Measurements from ENCODE around the gene PDCD2L. TPM values are rescaled to one million over a fixed set of nuclear protein-coding genes. Genes with fewer than 3 reads are reported as not detected.
"Not testable (repeated sequence)": the region's sequence is repeated elsewhere in the genome, so short reads cannot be mapped to it uniquely, and the experiment has no call there.

PDCD2L gene
- total and polyA plus RNA-seq, 9 of the 15 experiments (the other 6 are each of a cell fraction or from before 2014, with no cell fraction given), result 12.1 to 68.5 (median 56.3) TPM

GRCh38 chr19:34464785-34465184, 60.6 kb downstream of the PDCD2L start:
- H3K27me3 ChIP-seq (ENCODE audit: control insufficient read depth in 2 of 2, insufficient read depth in 2 of 2, low read length in 2 of 2); H3K9me3 ChIP-seq (replicated peaks; ENCODE audit: control insufficient read depth, insufficient read depth, low read depth, low read length); intact Hi-C loops (cut with micrococcal nuclease); H2AFZ ChIP-seq (ENCODE audit: low read depth, low read length); H3K9me1 ChIP-seq (ENCODE audit: control insufficient read depth, insufficient read depth, low read length); ATAC-seq; H3K27ac ChIP-seq (ENCODE audit: extremely low read depth, low read depth, low read length); H4K20me1 ChIP-seq (replicated peaks; ENCODE audit: control insufficient read depth, insufficient read depth, low read length); H3K9ac ChIP-seq (ENCODE audit: insufficient read depth in 1 of 2, low read depth in 2 of 2, low read length in 2 of 2); H3K4me3 ChIP-seq; BruUV-seq (replicated peaks); in situ Hi-C loops (cut with MboI); H3K4me2 ChIP-seq (ENCODE audit: insufficient read depth, low read length); DNase-seq (ENCODE audit: extremely low read depth in 1 of 4, low spot score in 3 of 4); FAIRE-seq; POLR2A ChIA-PET; CTCF ChIA-PET (ENCODE audit: low intra/inter-chr PET ratio); H3K4me1 ChIP-seq (replicated peaks in 1 of 2; ENCODE audit: control insufficient read depth in 2 of 2, insufficient read depth in 2 of 2, low read length in 2 of 2); TF ChIP-seq CEBPG (CRISPR knock-in tag; IDR thresholded peaks at IDR 0.05): not testable (repeated sequence)
- TF ChIP-seq CEBPG (tag; conservative IDR thresholded peaks at IDR 0.05 in 1 of 2, IDR thresholded peaks at IDR 0.05 in 1 of 2), result peak in 1 of 2 experiments; percentile 28; a peak in 1 of 4 replicates
- peak; percentile 49; the same call in 1 of the 2 replicates for TF ChIP-seq CEBPB (tag; IDR thresholded peaks at IDR 0.05)
- WGBS (ENCODE audit: insufficient coverage, low coverage, missing lambda C conversion rate), result 100% methylated on average over 4 of the region's 4 CpGs
- Histone ChIP-seq H3K36me3 (ENCODE audit: control insufficient read depth, insufficient read depth, low read length) (peaks cover 98% of the 10 kb centered on the region), H3K79me2 (ENCODE audit: control insufficient read depth, insufficient read depth, low read length) (peaks cover 20% of the 10 kb centered on the region)

- FAIRE-seq, result no peak
- TF ChIP-seq POLR2G (IDR thresholded peaks at IDR 0.05; ENCODE audit: low read depth, low read length) (no peak), NCOA6 (IDR thresholded peaks at IDR 0.05) (no peak), ZNF592 (IDR thresholded peaks at IDR 0.05) (no peak), HDGF (IDR thresholded peaks at IDR 0.05) (no peak), GTF2F1 (IDR thresholded peaks at IDR 0.05; ENCODE audit: low read depth, low read length) (no peak)
- TF ChIP-seq, protein P1, sequence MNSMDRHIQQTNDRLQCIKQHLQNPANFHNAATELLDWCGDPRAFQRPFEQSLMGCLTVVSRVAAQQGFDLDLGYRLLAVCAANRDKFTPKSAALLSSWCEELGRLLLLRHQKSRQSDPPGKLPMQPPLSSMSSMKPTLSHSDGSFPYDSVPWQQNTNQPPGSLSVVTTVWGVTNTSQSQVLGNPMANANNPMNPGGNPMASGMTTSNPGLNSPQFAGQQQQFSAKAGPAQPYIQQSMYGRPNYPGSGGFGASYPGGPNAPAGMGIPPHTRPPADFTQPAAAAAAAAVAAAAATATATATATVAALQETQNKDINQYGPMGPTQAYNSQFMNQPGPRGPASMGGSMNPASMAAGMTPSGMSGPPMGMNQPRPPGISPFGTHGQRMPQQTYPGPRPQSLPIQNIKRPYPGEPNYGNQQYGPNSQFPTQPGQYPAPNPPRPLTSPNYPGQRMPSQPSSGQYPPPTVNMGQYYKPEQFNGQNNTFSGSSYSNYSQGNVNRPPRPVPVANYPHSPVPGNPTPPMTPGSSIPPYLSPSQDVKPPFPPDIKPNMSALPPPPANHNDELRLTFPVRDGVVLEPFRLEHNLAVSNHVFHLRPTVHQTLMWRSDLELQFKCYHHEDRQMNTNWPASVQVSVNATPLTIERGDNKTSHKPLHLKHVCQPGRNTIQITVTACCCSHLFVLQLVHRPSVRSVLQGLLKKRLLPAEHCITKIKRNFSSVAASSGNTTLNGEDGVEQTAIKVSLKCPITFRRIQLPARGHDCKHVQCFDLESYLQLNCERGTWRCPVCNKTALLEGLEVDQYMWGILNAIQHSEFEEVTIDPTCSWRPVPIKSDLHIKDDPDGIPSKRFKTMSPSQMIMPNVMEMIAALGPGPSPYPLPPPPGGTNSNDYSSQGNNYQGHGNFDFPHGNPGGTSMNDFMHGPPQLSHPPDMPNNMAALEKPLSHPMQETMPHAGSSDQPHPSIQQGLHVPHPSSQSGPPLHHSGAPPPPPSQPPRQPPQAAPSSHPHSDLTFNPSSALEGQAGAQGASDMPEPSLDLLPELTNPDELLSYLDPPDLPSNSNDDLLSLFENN (IDR thresholded peaks at IDR 0.05; ENCODE audit: low read depth in 2 of 2, low read length in 2 of 2), result no peak
Measured at GRCh38 chr19:34468409-34468808, 64.2 kb downstream of the PDCD2L start.

More at GRCh38 chr19:34468409-34468808, 64.2 kb downstream of the PDCD2L start:
- Histone ChIP-seq H3K9me3 (replicated peaks; ENCODE audit: control insufficient read depth, insufficient read depth, low read depth, low read length) (no peaks in the 10 kb centered on the region), H3K36me3 (ENCODE audit: control insufficient read depth, insufficient read depth, low read length) (peaks cover 94% of the 10 kb centered on the region), H2AFZ (ENCODE audit: low read depth, low read length) (no peak overlapping the region), H3K9ac (ENCODE audit: insufficient read depth in 1 of 2, low read depth in 2 of 2, low read length in 2 of 2) (no peak overlapping the region), H3K27me3 (ENCODE audit: control insufficient read depth in 2 of 2, insufficient read depth in 2 of 2, low read length in 2 of 2) (no peaks in the 10 kb centered on the region), H3K27ac (ENCODE audit: extremely low read depth, low read depth, low read length) (no peak overlapping the region), H4K20me1 (replicated peaks; ENCODE audit: control insufficient read depth, insufficient read depth, low read length) (peaks cover 4% of the 10 kb centered on the region; the same call in 1 of the 2 replicates), H3K4me2 (ENCODE audit: insufficient read depth, low read length) (no peak overlapping the region), H3K4me3 (no peak overlapping the region), H3K79me2 (ENCODE audit: control insufficient read depth, insufficient read depth, low read length) (0 out of 3 replicates have a peak, but pooled peaks cover 2% of the 10 kb centered on the region), H3K4me1 (replicated peaks in 1 of 2; ENCODE audit: control insufficient read depth in 2 of 2, insufficient read depth in 2 of 2, low read length in 2 of 2) (no peaks in the 10 kb centered on the region), H3K9me1 (ENCODE audit: control insufficient read depth, insufficient read depth, low read length) (no peaks in the 10 kb centered on the region)
- CTCF ChIA-PET (ENCODE audit: low intra/inter-chr PET ratio), result no interaction called here
- WGBS (ENCODE audit: insufficient coverage, low coverage, missing lambda C conversion rate), result 90% methylated on average over 1 of the region's 1 CpG
- in situ Hi-C loops (cut with MboI), result no loop called here
- no peak for DNase-seq (ENCODE audit: extremely low read depth in 1 of 4, low spot score in 3 of 4)
- intact Hi-C loops (cut with micrococcal nuclease), result no loop called here
- no peak for ATAC-seq
- POLR2A ChIA-PET, result no interaction called here
- no TSS peak for BruUV-seq (replicated peaks)

Measured in K562 (cell line).